ENCODE data around the gene MYOCD.

DNA sequence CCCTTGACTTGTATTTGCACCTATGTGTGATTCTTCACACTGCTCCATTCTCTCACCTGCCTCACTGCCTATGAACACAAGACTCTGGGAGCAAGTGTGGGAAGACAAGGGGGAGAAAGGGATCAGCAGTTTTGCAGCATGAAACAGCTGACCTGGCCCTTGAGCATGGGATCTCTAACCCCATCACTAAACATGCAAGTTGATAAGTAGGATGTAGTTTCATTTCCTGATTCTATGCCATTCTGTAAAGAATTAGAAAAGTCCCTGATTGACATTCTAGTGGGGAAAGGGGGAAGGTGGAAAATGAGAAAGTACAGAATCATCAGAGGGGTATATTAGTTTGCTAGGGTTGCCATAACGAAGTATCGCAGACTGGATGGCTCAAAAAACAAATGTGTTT is 25.3 kb upstream of the MYOCD start:
- TF ChIP-seq CTCF (IDR thresholded peaks at IDR 0.05; ENCODE audit: borderline replicate concordance, extremely low read depth, low read length, poor library complexity, severe bottlenecking) (no peak), EZH2 (IDR thresholded peaks at IDR 0.05; ENCODE audit: borderline replicate concordance, low read depth, low read length, severe bottlenecking) (no peak)
